Activated T-helper 17 cell treated with anti-CD3 and anti-CD28 coated beads, Interleukin-2, amount 50 U/mL, for 72 hours (primary cell): ENCODE data around the gene DEPDC7. TPM values are rescaled to one million over a fixed set of nuclear protein-coding genes. Genes with fewer than 3 reads are reported as not detected.
"Not testable (repeated sequence)": the region's sequence is repeated elsewhere in the genome, so short reads cannot be mapped to it uniquely, and the experiment has no call there.

Experiments used
- ATAC-seq: fragments of 150-1000 bp; cut with Tn5 transposase; replicated peaks from 2 replicates; pipeline ENCODE4 v1.10.0; 2021; ENCODE audit warnings: mild to moderate bottlenecking, moderate library complexity
- H3K27ac Mint-ChIP-seq: one replicate; pipeline ENCODE4 v1.8.0; 2022; ENCODE audit warnings: mixed read lengths
- H3K27me3 Mint-ChIP-seq: one replicate; pipeline ENCODE4 v1.8.0; 2022; ENCODE audit warnings: mixed read lengths
- H3K36me3 Mint-ChIP-seq: one replicate; pipeline ENCODE4 v1.8.0; 2022; ENCODE audit warnings: low read depth, mild to moderate bottlenecking, mixed read lengths
- H3K4me1 Mint-ChIP-seq: one replicate; pipeline ENCODE4 v1.8.0; 2022; ENCODE audit warnings: mixed read lengths
- H3K4me3 Mint-ChIP-seq: one replicate; pipeline ENCODE4 v1.8.0; 2022; ENCODE audit warnings: mild to moderate bottlenecking, mixed read lengths
- H3K9me3 Mint-ChIP-seq: one replicate; pipeline ENCODE4 v1.8.0; 2022; ENCODE audit warnings: mixed read lengths
- total RNA-seq, 2 donors: library from RNA; stranded (reverse); gene quantifications; one replicate each; pipeline ENCODE4 v1.2.3, GENCODE V29; 2022

Gene DEPDC7
- total RNA-seq, 2 donors from 2014 or later: 0.41 to 2.0 TPM

DNA sequence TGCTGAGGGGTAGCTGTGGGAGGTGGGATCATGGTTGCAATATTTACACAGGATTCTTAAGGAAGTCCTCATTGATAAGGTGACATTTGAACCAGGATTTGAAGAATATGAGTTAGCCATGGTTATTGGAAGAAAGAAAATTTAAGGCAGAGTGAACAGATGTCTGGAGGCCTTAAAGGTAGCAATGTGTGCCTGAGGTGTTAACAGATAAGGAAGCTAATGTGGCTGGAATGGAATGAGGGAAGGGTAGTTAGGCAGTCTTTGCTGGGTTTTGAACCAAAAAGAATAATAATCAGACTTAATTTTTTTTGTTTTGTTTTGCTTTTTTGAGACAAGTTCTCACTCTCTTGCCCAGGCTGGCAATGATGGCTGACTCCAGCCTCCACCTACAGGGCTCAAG, 9.7 kb upstream of the DEPDC7 start:
- H3K9me3 Mint-ChIP-seq: no peaks in the 10 kb centered on the region
- peaks cover 26% of the 10 kb centered on the region for H3K4me1 Mint-ChIP-seq

GRCh38 chr11:33013755-33014154, 1.9 kb upstream of the DEPDC7 start:
- H3K36me3 Mint-ChIP-seq: no peaks in the 10 kb centered on the region
- no peak for ATAC-seq
- no peak overlapping the region for H3K4me3 Mint-ChIP-seq
- no peak overlapping the region for H3K27ac Mint-ChIP-seq
- H3K4me1 Mint-ChIP-seq: peaks cover 4% of the 10 kb centered on the region
- H3K27me3 Mint-ChIP-seq: peaks cover 27% of the 10 kb centered on the region
- no peaks in the 10 kb centered on the region for H3K9me3 Mint-ChIP-seq

More for the DNA sequence above, 9.7 kb upstream of the DEPDC7 start:
- no peaks in the 10 kb centered on the region for H3K27me3 Mint-ChIP-seq
- no peak for ATAC-seq
- H3K36me3 Mint-ChIP-seq: no peaks in the 10 kb centered on the region
- no peak overlapping the region for H3K4me3 Mint-ChIP-seq
- H3K27ac Mint-ChIP-seq: no peak overlapping the region

- Mint-ChIP-seq H3K36me3 (no peaks in the 10 kb centered on the region), H3K27ac (no peak overlapping the region), H3K4me1 (peaks cover 3% of the 10 kb centered on the region), H3K4me3 (peak overlapping the region; percentile 75), H3K27me3 (peaks cover 34% of the 10 kb centered on the region), H3K9me3 (no peaks in the 10 kb centered on the region)
- ATAC-seq: no peak
These were observed 976 bp downstream of the DEPDC7 start for GRCh38 chr11:33016654-33017053.

- H3K27ac Mint-ChIP-seq: no peak overlapping the region
- H3K27me3 Mint-ChIP-seq: peaks cover 37% of the 10 kb centered on the region
- no peak for ATAC-seq
- H3K36me3 Mint-ChIP-seq: no peaks in the 10 kb centered on the region
- no peaks in the 10 kb centered on the region for H3K9me3 Mint-ChIP-seq
- peaks cover 6% of the 10 kb centered on the region for H3K4me1 Mint-ChIP-seq
- H3K4me3 Mint-ChIP-seq: no peak overlapping the region
These were observed 1.8 kb downstream of the DEPDC7 start for GRCh38 chr11:33017478-33017877.

GRCh38 chr11:33017965-33018364, 2.3 kb downstream of the DEPDC7 start:
- H3K4me1 Mint-ChIP-seq: peaks cover 6% of the 10 kb centered on the region
- no peaks in the 10 kb centered on the region for H3K36me3 Mint-ChIP-seq
- H3K27ac Mint-ChIP-seq: no peak overlapping the region
- H3K27me3 Mint-ChIP-seq: peaks cover 37% of the 10 kb centered on the region
- H3K9me3 Mint-ChIP-seq: no peaks in the 10 kb centered on the region
- no peak overlapping the region for H3K4me3 Mint-ChIP-seq
- no peak for ATAC-seq

DNA sequence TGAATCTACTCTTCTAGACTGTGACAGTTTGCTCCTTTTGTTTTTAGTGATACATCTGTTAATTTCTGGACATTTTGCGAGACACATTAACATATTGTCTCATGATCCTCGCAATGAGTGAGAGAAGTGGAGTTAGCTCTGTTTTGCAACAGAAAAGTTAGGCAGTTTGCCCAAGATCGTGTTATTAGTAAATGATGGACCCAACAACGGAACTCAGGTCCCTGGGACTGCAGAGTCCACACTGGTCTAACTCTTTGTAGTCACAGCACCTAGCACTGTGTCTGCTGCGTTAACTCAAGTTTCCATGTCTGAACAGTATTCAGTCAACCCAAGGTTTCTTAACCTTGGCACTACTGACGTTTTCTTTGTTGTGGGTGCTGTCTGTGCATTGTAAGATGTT, 3.2 kb downstream of the DEPDC7 start:
- Mint-ChIP-seq H3K36me3 (no peaks in the 10 kb centered on the region), H3K4me1 (peaks cover 6% of the 10 kb centered on the region), H3K4me3 (no peak overlapping the region), H3K9me3 (no peaks in the 10 kb centered on the region), H3K27me3 (peaks cover 37% of the 10 kb centered on the region), H3K27ac (no peak overlapping the region)
- no peak for ATAC-seq

DNA sequence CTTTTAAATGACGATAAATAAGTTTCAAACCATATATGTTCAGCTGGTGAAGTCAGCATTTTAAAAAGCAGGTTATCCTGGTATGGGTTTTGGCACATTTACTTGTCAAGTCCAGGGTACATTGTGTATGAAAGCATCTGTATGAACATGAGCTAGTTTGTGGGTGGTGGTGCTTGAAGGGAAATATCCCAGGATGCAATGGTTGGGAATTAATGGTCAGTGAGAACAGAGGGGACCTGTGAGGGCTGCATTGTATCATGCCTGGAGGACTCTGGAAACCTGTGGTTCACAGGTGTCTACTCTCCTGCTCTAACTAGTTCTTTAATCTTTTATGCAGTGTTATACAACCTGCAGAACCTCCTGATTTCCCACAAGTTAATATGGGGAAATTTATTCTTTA, 5.8 kb downstream of the DEPDC7 start:
- no peaks in the 10 kb centered on the region for H3K9me3 Mint-ChIP-seq
- no peak overlapping the region for H3K27ac Mint-ChIP-seq
- H3K27me3 Mint-ChIP-seq: peaks cover 33% of the 10 kb centered on the region
- H3K36me3 Mint-ChIP-seq: no peaks in the 10 kb centered on the region
- no peak overlapping the region for H3K4me3 Mint-ChIP-seq
- ATAC-seq: no peak
- peaks cover 6% of the 10 kb centered on the region for H3K4me1 Mint-ChIP-seq

DNA sequence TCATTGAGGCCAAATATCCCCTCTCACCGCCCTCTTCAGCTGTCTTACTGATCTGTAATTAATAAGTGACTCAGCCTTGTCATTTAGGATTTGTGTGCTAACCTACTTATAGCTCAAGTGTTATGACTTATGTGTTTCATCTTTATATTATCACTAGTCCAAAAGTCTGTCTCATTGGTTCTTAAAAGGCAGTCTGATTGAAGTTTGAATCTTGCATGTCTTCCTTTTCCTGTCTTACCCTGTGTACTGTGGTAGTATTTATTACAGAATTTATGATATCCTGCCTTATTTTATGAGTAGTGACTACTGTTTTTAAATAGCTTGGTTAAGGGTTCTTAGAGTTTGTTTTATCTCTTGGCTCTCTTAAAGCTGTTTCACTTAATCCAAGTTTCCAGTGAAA, 6.3 kb downstream of the DEPDC7 start:
- Mint-ChIP-seq H3K4me3 (no peak overlapping the region), H3K36me3 (no peaks in the 10 kb centered on the region), H3K27ac (no peak overlapping the region), H3K9me3 (no peaks in the 10 kb centered on the region), H3K4me1 (peaks cover 6% of the 10 kb centered on the region), H3K27me3 (peaks cover 28% of the 10 kb centered on the region)
- no peak for ATAC-seq

DNA sequence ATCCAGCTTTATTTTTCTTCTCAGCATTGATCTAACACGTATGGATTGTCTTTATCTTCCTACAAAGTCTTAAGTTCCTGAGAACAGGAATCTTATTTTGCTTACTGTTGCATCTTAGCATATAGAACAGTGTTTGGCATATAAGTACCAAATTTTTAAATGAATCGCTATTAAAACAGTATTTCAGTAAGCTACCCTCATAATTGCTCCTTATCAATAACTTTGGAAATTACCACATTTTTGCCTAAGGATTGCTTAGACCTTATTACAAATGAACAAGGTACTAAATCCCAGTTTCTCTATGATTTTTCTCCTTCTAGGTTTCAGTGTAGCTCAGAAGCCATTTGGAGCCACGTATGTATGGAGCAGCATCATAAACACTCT, 9.7 kb downstream of the DEPDC7 start:
- Mint-ChIP-seq H3K4me1 (peaks cover 6% of the 10 kb centered on the region), H3K27ac (no peak overlapping the region), H3K27me3 (peaks cover 11% of the 10 kb centered on the region), H3K9me3 (no peaks in the 10 kb centered on the region), H3K4me3 (no peak overlapping the region), H3K36me3 (no peaks in the 10 kb centered on the region)
- ATAC-seq: no peak

- no peaks in the 10 kb centered on the region for H3K36me3 Mint-ChIP-seq
- no peaks in the 10 kb centered on the region for H3K9me3 Mint-ChIP-seq
- peaks cover under 1% of the 10 kb centered on the region for H3K4me1 Mint-ChIP-seq
- H3K4me3 Mint-ChIP-seq: no peak overlapping the region
- ATAC-seq: no peak
- no peak overlapping the region for H3K27ac Mint-ChIP-seq
- H3K27me3 Mint-ChIP-seq: peaks cover 5% of the 10 kb centered on the region
These were observed 11.6 kb downstream of the DEPDC7 start for GRCh38 chr11:33027233-33027632.

DNA sequence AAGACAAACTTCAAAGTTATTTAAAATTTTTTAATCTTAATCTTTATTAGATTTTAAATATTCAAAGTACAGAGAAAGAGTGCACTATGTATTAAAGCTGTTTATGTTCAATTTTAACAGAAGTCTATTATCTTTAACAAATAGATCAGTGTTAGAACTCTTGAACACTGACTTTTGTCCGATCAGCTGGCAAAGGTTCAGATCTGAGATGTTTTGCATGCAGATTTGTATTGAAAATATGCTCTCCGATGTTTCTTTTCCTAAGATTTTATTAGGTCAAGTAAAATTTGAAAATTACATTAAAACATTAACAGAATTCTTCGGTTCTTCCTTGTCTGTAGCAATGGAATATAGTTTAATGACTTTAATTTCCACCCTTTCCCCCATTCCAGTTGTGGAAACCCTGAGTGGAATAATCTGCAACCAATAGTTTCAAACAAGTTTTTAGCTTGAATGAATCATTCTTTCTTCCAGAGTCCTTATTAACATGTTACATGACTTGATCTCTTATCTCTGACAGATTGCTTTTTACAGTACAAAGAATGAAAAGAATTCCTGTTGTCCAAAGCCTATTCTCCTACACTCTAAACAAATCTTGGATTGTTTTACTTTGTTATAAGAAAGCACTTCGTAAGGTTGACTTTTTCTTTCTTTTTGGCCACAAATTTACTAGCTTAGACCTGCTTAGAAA, 12.3 kb downstream of the DEPDC7 start:
- H3K36me3 Mint-ChIP-seq: no peaks in the 10 kb centered on the region
- H3K4me1 Mint-ChIP-seq: no peaks in the 10 kb centered on the region
- H3K9me3 Mint-ChIP-seq: no peaks in the 10 kb centered on the region
- no peak overlapping the region for H3K27ac Mint-ChIP-seq
- no peak overlapping the region for H3K4me3 Mint-ChIP-seq
- H3K27me3 Mint-ChIP-seq: peaks cover 11% of the 10 kb centered on the region
- ATAC-seq: no peak

GRCh38 chr11:33028537-33028914, 12.8 kb downstream of the DEPDC7 start:
- no peaks in the 10 kb centered on the region for H3K4me1 Mint-ChIP-seq
- no peaks in the 10 kb centered on the region for H3K36me3 Mint-ChIP-seq
- H3K4me3 Mint-ChIP-seq: no peak overlapping the region
- no peaks in the 10 kb centered on the region for H3K9me3 Mint-ChIP-seq
- no peak overlapping the region for H3K27ac Mint-ChIP-seq
- H3K27me3 Mint-ChIP-seq: peaks cover 12% of the 10 kb centered on the region
- ATAC-seq: no peak

DNA sequence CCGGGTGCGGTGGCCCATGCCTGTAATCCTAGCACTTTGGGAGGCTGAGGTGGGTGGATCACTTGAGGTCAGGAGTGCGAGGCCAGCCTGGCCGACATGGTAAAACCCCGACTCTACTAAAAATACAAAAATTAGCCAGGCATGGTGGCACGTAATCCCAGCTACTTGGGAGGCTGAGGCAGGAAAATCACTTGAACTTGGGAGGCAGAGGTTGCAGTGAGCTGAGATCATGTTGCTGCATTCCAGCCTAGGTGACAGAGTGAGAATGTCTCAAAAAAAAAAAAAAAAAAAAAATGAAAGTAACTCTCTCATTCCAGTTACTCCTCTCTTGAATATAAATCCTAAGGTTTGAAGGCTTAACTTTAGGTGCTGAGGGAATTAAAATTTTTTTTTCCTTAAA, 13.5 kb downstream of the DEPDC7 start:
- ATAC-seq, H3K4me1 Mint-ChIP-seq: not testable (repeated sequence)
- H3K27me3 Mint-ChIP-seq: peaks cover 12% of the 10 kb centered on the region

GRCh38 chr11:33033493-33033892, 17.8 kb downstream of the DEPDC7 start:
- Mint-ChIP-seq H3K4me1 (no peaks in the 10 kb centered on the region), H3K4me3 (no peak overlapping the region), H3K27me3 (peaks cover 14% of the 10 kb centered on the region), H3K9me3 (no peaks in the 10 kb centered on the region), H3K36me3 (no peaks in the 10 kb centered on the region), H3K27ac (no peak overlapping the region)
- no peak for ATAC-seq

More for the DNA sequence above, 13.5 kb downstream of the DEPDC7 start:
- H3K4me3 Mint-ChIP-seq, H3K9me3 Mint-ChIP-seq, H3K27ac Mint-ChIP-seq, H3K36me3 Mint-ChIP-seq: not testable (repeated sequence)

GRCh38 chr11:33035011-33035410, 19.3 kb downstream of the DEPDC7 start:
- Mint-ChIP-seq H3K4me3 (no peak overlapping the region), H3K27ac (no peak overlapping the region), H3K4me1 (no peaks in the 10 kb centered on the region), H3K27me3 (peaks cover 14% of the 10 kb centered on the region), H3K36me3 (no peaks in the 10 kb centered on the region), H3K9me3 (no peaks in the 10 kb centered on the region)
- no peak for ATAC-seq
